ENCODE measurements around the gene NOL4L.

NOL4L gene

GRCh38 chr20:32585011-32585585, at the start of gene NOL4L:
TSS of gene NOL4L (minus strand) at chr20:32585333. CDS start at chr20:32584890, 443 bp downstream.
- Histone ChIP-seq H3K27me3 (ENCODE audit: control insufficient read depth in 1 of 2, insufficient read depth in 2 of 2, low read length in 2 of 2) (peaks cover 0 to 6% of the 10 kb centered on the region in 2 donors), H3K27ac (ENCODE audit: low read depth, low read length) (no peak within 1 kb of the TSS), H3K36me3 (ENCODE audit: insufficient read depth, low read length) (no peaks in the 10 kb centered on the region), H3K9me3 (ENCODE audit: low read length) (no peaks in the 10 kb centered on the region), H3K4me3 (ENCODE audit: low read depth in 1 of 2, low read length in 2 of 2) (peak within 1 kb of the TSS in 1 of 2 donors; percentile 81), H3K4me1 (ENCODE audit: insufficient read depth, low read length) (no peaks in the 10 kb centered on the region), H3K9ac (ENCODE audit: low read length) (no peak within 1 kb of the TSS)

GRCh38 chr20:32634041-32634805, 49.1 kb upstream of the NOL4L start:
- Histone ChIP-seq H3K27ac (ENCODE audit: low read depth, low read length) (no peak overlapping the region), H3K36me3 (ENCODE audit: insufficient read depth, low read length) (no peaks in the 10 kb centered on the region), H3K4me3 (ENCODE audit: low read depth in 1 of 2, low read length in 2 of 2) (no peak overlapping the region), H3K9me3 (ENCODE audit: low read length) (no peaks in the 10 kb centered on the region), H3K9ac (ENCODE audit: low read length) (no peak overlapping the region), H3K4me1 (ENCODE audit: insufficient read depth, low read length) (peaks cover 3% of the 10 kb centered on the region), H3K27me3 (ENCODE audit: control insufficient read depth in 1 of 2, insufficient read depth in 2 of 2, low read length in 2 of 2) (no peaks in the 10 kb centered on the region)

GRCh38 chr20:32632461-32633354, 47.6 kb upstream of the NOL4L start:
- Histone ChIP-seq H3K9me3 (ENCODE audit: low read length) (no peaks in the 10 kb centered on the region), H3K27me3 (ENCODE audit: control insufficient read depth in 1 of 2, insufficient read depth in 2 of 2, low read length in 2 of 2) (no peaks in the 10 kb centered on the region), H3K36me3 (ENCODE audit: insufficient read depth, low read length) (no peaks in the 10 kb centered on the region), H3K4me1 (ENCODE audit: insufficient read depth, low read length) (peaks cover 2% of the 10 kb centered on the region), H3K9ac (ENCODE audit: low read length) (no peak overlapping the region), H3K27ac (ENCODE audit: low read depth, low read length) (no peak overlapping the region), H3K4me3 (ENCODE audit: low read depth in 1 of 2, low read length in 2 of 2) (no peak overlapping the region)

GRCh38 chr20:32631933-32632460, 46.9 kb upstream of the NOL4L start:
- Histone ChIP-seq H3K9ac (ENCODE audit: low read length) (no peak overlapping the region), H3K9me3 (ENCODE audit: low read length) (no peaks in the 10 kb centered on the region), H3K27me3 (ENCODE audit: control insufficient read depth in 1 of 2, insufficient read depth in 2 of 2, low read length in 2 of 2) (peaks cover 0 to 5% of the 10 kb centered on the region in 2 donors), H3K27ac (ENCODE audit: low read depth, low read length) (no peak overlapping the region), H3K4me1 (ENCODE audit: insufficient read depth, low read length) (peaks cover 7% of the 10 kb centered on the region), H3K36me3 (ENCODE audit: insufficient read depth, low read length) (no peaks in the 10 kb centered on the region), H3K4me3 (ENCODE audit: low read depth in 1 of 2, low read length in 2 of 2) (no peak overlapping the region)

GRCh38 chr20:32629813-32630212, 44.7 kb upstream of the NOL4L start:
- no peaks in the 10 kb centered on the region for H3K9me3 ChIP-seq (ENCODE audit: low read length)
- H3K9ac ChIP-seq (ENCODE audit: low read length), result no peak overlapping the region
- H3K4me3 ChIP-seq (ENCODE audit: low read depth in 1 of 2, low read length in 2 of 2), result no peak overlapping the region
- peaks cover 0 to 12% of the 10 kb centered on the region in 2 donors for H3K27me3 ChIP-seq (ENCODE audit: control insufficient read depth in 1 of 2, insufficient read depth in 2 of 2, low read length in 2 of 2)
- no peak overlapping the region for H3K27ac ChIP-seq (ENCODE audit: low read depth, low read length)
- peaks cover 7% of the 10 kb centered on the region for H3K4me1 ChIP-seq (ENCODE audit: insufficient read depth, low read length)
- H3K36me3 ChIP-seq (ENCODE audit: insufficient read depth, low read length), result no peaks in the 10 kb centered on the region

GRCh38 chr20:32628960-32629530, 43.9 kb upstream of the NOL4L start:
- H3K9ac ChIP-seq (ENCODE audit: low read length), result no peak overlapping the region
- H3K27ac ChIP-seq (ENCODE audit: low read depth, low read length), result no peak overlapping the region
- H3K36me3 ChIP-seq (ENCODE audit: insufficient read depth, low read length), result no peaks in the 10 kb centered on the region
- peaks cover 7% of the 10 kb centered on the region for H3K4me1 ChIP-seq (ENCODE audit: insufficient read depth, low read length)
- peaks cover 0 to 12% of the 10 kb centered on the region in 2 donors for H3K27me3 ChIP-seq (ENCODE audit: control insufficient read depth in 1 of 2, insufficient read depth in 2 of 2, low read length in 2 of 2)
- no peak overlapping the region for H3K4me3 ChIP-seq (ENCODE audit: low read depth in 1 of 2, low read length in 2 of 2)
- no peaks in the 10 kb centered on the region for H3K9me3 ChIP-seq (ENCODE audit: low read length)

GRCh38 chr20:32626859-32627636, 41.9 kb upstream of the NOL4L start:
- H3K27ac ChIP-seq (ENCODE audit: low read depth, low read length), result no peak overlapping the region
- H3K9ac ChIP-seq (ENCODE audit: low read length), result no peak overlapping the region
- H3K36me3 ChIP-seq (ENCODE audit: insufficient read depth, low read length), result no peaks in the 10 kb centered on the region
- H3K27me3 ChIP-seq (ENCODE audit: control insufficient read depth in 1 of 2, insufficient read depth in 2 of 2, low read length in 2 of 2), result peaks cover 0 to 12% of the 10 kb centered on the region in 2 donors
- no peak overlapping the region for H3K4me3 ChIP-seq (ENCODE audit: low read depth in 1 of 2, low read length in 2 of 2)
- H3K4me1 ChIP-seq (ENCODE audit: insufficient read depth, low read length), result peaks cover 7% of the 10 kb centered on the region
- H3K9me3 ChIP-seq (ENCODE audit: low read length), result no peaks in the 10 kb centered on the region

GRCh38 chr20:32626407-32626806, 41.3 kb upstream of the NOL4L start:
- H3K27me3 ChIP-seq (ENCODE audit: control insufficient read depth in 1 of 2, insufficient read depth in 2 of 2, low read length in 2 of 2), result peaks cover 0 to 12% of the 10 kb centered on the region in 2 donors
- H3K27ac ChIP-seq (ENCODE audit: low read depth, low read length), result no peak overlapping the region
- H3K4me1 ChIP-seq (ENCODE audit: insufficient read depth, low read length), result peaks cover 7% of the 10 kb centered on the region
- no peaks in the 10 kb centered on the region for H3K9me3 ChIP-seq (ENCODE audit: low read length)
- no peak overlapping the region for H3K9ac ChIP-seq (ENCODE audit: low read length)
- H3K36me3 ChIP-seq (ENCODE audit: insufficient read depth, low read length), result no peaks in the 10 kb centered on the region
- H3K4me3 ChIP-seq (ENCODE audit: low read depth in 1 of 2, low read length in 2 of 2), result no peak overlapping the region

- no peak overlapping the region for H3K9ac ChIP-seq (ENCODE audit: low read length)
- H3K9me3 ChIP-seq (ENCODE audit: low read length), result no peaks in the 10 kb centered on the region
- H3K36me3 ChIP-seq (ENCODE audit: insufficient read depth, low read length), result no peaks in the 10 kb centered on the region
- peaks cover 7% of the 10 kb centered on the region for H3K4me1 ChIP-seq (ENCODE audit: insufficient read depth, low read length)
- no peak overlapping the region for H3K27ac ChIP-seq (ENCODE audit: low read depth, low read length)
- peaks cover 0 to 12% of the 10 kb centered on the region in 2 donors for H3K27me3 ChIP-seq (ENCODE audit: control insufficient read depth in 1 of 2, insufficient read depth in 2 of 2, low read length in 2 of 2)
- no peak overlapping the region for H3K4me3 ChIP-seq (ENCODE audit: low read depth in 1 of 2, low read length in 2 of 2)
These were observed 40.9 kb upstream of the NOL4L start for GRCh38 chr20:32625996-32626395.

GRCh38 chr20:32624687-32625345, 39.7 kb upstream of the NOL4L start:
- Histone ChIP-seq H3K27me3 (ENCODE audit: control insufficient read depth in 1 of 2, insufficient read depth in 2 of 2, low read length in 2 of 2) (peaks cover 0 to 12% of the 10 kb centered on the region in 2 donors), H3K4me3 (ENCODE audit: low read depth in 1 of 2, low read length in 2 of 2) (no peak overlapping the region), H3K27ac (ENCODE audit: low read depth, low read length) (no peak overlapping the region), H3K9me3 (ENCODE audit: low read length) (no peaks in the 10 kb centered on the region), H3K36me3 (ENCODE audit: insufficient read depth, low read length) (no peaks in the 10 kb centered on the region), H3K4me1 (ENCODE audit: insufficient read depth, low read length) (peaks cover 7% of the 10 kb centered on the region), H3K9ac (ENCODE audit: low read length) (no peak overlapping the region)
